B cell (primary cell): ENCODE data around the gene KLHL3.

Source experiments
- CTCF ChIP-seq: fragments of 200-600 bp; IDR thresholded peaks from one replicate; pipeline ENCODE4 v1.8.0; 2022; ENCODE audit warnings: antibody characterized with exemption, mild to moderate bottlenecking
- EZH2 ChIP-seq: IDR thresholded peaks from 2 replicates; pipeline ENCODE4 v1.6.1; 2012; ENCODE audit warnings: borderline replicate concordance, low read depth, mild to moderate bottlenecking, moderate library complexity, low read length; ENCODE audit not compliant: insufficient read depth, poor library complexity, severe bottlenecking

DNA sequence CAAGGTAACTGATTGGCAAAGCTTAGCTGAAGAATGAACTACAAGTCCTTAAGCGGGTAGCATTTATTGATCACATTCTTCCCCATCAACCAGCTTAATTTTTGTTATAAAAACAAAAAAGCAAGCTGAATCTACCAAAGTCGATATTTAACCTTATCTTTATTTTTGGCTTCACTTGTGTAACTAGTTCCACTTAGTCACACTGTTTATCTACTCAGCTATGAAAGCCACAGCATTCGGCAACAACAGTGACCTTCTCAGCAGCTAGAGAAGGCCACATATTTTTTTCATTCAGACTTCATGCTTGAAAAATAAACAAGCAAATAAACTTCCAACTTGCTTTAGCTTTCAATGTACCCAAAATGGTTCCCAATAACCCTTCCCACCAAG, 69.4 kb downstream of the KLHL3 start:
- TF ChIP-seq CTCF (no peak), EZH2 (no peak)
